NB4 (cell line): ENCODE measurements around the gene PPP1R12B.
A peak's percentile ranks its signal among the peaks of the same experiment; 100 is the strongest.
"Not testable (repeated sequence)": the region's sequence is repeated elsewhere in the genome, so short reads cannot be mapped to it uniquely, and the experiment has no call there.

Experiments used
- DNase-seq: peaks from one replicate; pipeline ENCODE4 v3.0.0; 2010; ENCODE audit warnings: low read depth
- H3K4me3 ChIP-seq: one replicate; pipeline ENCODE4 v1.5.1; 2011; ENCODE audit warnings: mild to moderate bottlenecking, low read depth, low read length, moderate library complexity
- MYC ChIP-seq: IDR thresholded peaks from 2 replicates; pipeline ENCODE4 v1.6.1; 2011; ENCODE audit warnings: low read depth, low read length
- POLR2A ChIP-seq: IDR thresholded peaks from 2 replicates; pipeline ENCODE4 v1.6.1; 2011; ENCODE audit warnings: mild to moderate bottlenecking; ENCODE audit not compliant: insufficient read length; ENCODE audit errors: extremely low read depth
- TF ChIP-seq, protein P1 (sequence below): IDR thresholded peaks from one replicate; pipeline ENCODE4 v1.5.1; 2012; ENCODE audit warnings: low read depth, low read length
- TF ChIP-seq, protein P2 (sequence below): IDR thresholded peaks from 2 replicates; pipeline ENCODE4 v1.6.1; 2011; ENCODE audit warnings: low read depth, low read length

Gene PPP1R12B

DNA sequence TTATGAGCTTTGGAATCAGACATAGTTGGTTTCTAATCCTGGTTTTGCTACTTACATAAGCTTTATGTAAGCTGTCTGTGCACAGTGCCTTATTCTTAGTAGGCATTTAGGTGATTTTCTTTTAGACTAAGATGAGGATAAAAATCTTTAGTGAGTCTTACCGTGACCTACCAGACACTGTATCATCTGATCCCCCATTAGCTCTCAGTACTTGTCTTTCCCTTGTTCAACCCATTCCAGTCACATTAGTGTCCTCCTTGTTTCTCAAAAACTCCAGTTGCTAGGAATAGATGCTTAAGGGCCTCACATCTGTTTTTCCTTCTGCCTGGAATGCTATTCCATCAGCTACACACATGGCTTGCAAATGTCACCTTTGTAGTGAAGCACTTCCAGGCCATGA is 18.8 kb downstream of the PPP1R12B start:
- TF ChIP-seq POLR2A (no peak), MYC (no peak)
- TF ChIP-seq, protein P1, sequence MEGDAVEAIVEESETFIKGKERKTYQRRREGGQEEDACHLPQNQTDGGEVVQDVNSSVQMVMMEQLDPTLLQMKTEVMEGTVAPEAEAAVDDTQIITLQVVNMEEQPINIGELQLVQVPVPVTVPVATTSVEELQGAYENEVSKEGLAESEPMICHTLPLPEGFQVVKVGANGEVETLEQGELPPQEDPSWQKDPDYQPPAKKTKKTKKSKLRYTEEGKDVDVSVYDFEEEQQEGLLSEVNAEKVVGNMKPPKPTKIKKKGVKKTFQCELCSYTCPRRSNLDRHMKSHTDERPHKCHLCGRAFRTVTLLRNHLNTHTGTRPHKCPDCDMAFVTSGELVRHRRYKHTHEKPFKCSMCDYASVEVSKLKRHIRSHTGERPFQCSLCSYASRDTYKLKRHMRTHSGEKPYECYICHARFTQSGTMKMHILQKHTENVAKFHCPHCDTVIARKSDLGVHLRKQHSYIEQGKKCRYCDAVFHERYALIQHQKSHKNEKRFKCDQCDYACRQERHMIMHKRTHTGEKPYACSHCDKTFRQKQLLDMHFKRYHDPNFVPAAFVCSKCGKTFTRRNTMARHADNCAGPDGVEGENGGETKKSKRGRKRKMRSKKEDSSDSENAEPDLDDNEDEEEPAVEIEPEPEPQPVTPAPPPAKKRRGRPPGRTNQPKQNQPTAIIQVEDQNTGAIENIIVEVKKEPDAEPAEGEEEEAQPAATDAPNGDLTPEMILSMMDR, result no peak
- TF ChIP-seq, protein P2, sequence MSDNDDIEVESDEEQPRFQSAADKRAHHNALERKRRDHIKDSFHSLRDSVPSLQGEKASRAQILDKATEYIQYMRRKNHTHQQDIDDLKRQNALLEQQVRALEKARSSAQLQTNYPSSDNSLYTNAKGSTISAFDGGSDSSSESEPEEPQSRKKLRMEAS, result no peak

DNA sequence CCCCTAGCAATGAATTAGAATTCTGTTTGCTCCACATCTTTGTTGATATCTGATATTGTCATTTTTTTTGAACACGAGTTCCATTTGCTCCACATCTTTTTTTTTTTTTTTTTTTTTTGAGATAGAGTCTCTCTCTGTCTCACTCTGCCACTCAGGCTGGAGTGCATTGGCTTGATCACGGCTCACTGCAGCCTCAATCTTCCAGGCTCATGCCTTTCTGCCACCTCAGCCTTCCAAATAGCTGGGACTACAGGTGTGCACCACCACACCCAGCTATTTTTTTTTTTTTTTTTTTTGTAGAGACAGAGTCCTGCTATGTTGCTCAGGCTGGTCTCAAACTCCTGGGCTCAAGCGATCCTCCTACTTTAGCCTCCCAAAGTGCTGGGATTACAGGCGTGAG is 22.4 kb downstream of the PPP1R12B start:
- not testable (repeated sequence) for DNase-seq, H3K4me3 ChIP-seq

More for the DNA sequence above, 18.8 kb downstream of the PPP1R12B start:
- no peak overlapping the region for H3K4me3 ChIP-seq
- DNase-seq, result no peak

DNA sequence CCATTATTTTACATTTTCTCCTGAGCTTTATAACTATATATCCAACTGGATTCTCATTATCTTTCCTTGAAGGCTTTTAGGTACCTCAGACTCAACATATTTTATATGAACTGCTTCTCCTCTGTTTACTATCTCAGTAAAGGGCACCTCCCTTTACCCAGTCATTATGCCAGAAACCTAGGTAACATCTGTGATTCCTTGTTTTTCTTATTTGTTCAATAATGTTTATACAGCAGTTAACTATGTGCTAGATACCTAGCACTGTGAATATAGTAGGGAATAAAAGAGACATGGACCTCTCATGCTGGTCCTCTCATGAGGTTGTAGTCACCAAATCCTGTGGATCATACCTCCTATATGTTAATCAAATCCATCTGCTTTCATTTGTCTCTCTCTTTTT is 25.6 kb downstream of the PPP1R12B start:
- H3K4me3 ChIP-seq, result no peak overlapping the region
- TF ChIP-seq, protein P1, result no peak
- TF ChIP-seq POLR2A, result no peak
- TF ChIP-seq, protein P2, result no peak
- no peak for TF ChIP-seq MYC
- DNase-seq, result no peak

- not testable (repeated sequence) for DNase-seq, H3K4me3 ChIP-seq
Observed at GRCh38 chr1:202375175-202375574, 26.7 kb downstream of the PPP1R12B start.

- TF ChIP-seq POLR2A (no peak), MYC (no peak)
- TF ChIP-seq, protein P1, result no peak
- TF ChIP-seq, protein P2, result no peak
- no peak overlapping the region for H3K4me3 ChIP-seq
- peak; percentile 34 for DNase-seq
Observed at GRCh38 chr1:202376247-202376646, 27.7 kb downstream of the PPP1R12B start.

DNA sequence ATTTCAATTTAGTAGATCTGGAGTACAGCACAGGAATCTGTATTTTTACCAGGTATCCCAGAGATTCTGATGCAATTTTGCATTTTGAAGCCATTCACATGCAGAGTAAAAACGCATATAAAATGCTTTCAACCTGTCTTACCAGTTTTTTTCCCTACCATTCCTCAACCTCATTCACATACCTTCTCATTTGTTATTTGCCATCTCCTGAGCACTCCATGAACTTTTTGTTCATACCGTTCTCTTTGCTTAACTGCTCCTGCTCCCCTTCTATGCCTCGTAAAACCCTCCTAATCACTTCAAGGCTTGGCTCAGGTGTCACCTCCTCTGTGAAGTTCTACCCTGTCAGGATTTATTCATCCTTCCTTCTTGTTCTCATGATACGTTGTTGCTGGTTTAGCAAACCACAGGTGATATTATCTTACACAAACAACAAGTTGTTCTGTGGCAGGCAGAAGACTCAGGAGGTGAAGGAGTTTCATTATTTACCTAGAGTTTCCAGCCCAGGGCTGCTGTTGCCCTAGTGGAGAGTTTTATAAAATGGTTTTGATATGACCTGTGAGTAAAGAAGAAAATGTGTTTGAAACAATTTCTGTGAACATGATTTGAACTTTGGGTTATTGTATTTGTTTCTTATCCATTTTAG is 31.5 kb downstream of the PPP1R12B start:
- not testable (repeated sequence) for H3K4me3 ChIP-seq, DNase-seq

DNA sequence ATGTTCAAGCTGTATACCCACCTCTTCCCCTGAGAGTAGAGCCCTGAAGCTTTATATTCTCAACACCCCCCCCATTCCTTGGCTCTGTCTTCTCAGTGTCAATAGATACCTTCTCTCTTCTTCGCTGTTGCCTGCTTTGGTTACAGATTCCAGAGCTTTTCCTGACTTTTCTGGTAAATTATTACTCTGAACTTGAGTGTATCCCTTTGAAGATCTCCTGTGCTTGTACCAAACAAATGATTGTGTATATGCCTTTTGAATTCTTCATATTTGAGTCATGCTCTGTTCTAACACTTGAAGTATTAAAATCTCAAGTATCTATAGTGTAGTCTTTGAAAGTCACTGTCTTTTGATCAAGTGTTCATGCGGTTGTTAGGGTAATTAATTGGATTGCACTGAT is 32.0 kb downstream of the PPP1R12B start:
- DNase-seq, result not testable (repeated sequence)

DNA sequence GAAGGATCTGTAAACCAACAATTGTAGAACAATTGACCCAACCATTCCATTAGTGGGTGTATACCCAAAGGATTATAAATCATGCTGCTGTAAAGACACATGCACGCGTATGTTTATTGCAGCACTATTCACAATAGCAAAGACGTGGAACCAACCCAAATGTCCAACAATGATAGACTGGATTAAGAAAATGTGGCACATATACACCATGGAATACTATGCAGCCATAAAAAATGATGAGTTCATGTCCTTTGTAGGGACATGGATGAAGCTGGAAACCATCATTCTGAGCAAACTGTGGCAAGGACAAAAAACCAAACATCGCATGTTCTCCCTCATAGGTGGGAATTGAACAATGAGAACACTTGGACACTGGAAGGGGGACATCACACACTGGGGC is 33.4 kb downstream of the PPP1R12B start:
- not testable (repeated sequence) for H3K4me3 ChIP-seq, DNase-seq

More for the DNA sequence above, 32.0 kb downstream of the PPP1R12B start:
- H3K4me3 ChIP-seq, result not testable (repeated sequence)

- DNase-seq, H3K4me3 ChIP-seq: not testable (repeated sequence)
Observed at GRCh38 chr1:202395831-202396230, 47.3 kb downstream of the PPP1R12B start.

DNA sequence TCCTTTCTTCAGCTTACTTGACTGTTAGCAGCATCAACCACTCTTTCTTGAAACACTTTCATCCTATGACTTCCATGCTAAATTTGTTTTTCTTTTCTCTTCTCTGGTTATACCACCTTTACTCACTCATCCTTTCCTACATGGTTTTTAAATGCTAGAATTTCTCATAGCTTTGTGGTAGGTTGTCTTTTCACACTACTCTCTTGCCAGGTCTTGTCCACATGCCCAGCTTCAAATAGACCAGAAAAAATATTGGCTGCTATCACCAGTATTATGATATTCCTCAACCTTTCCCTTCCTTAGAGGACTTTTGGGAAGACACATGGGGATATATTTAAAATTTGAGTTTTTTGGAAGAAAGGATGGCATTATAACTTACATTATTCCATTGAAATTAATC is 48.8 kb downstream of the PPP1R12B start:
- no peak overlapping the region for H3K4me3 ChIP-seq
- DNase-seq, result no peak
- TF ChIP-seq, protein P1, result no peak
- TF ChIP-seq POLR2A (no peak), MYC (no peak)
- TF ChIP-seq, protein P2, result no peak

DNA sequence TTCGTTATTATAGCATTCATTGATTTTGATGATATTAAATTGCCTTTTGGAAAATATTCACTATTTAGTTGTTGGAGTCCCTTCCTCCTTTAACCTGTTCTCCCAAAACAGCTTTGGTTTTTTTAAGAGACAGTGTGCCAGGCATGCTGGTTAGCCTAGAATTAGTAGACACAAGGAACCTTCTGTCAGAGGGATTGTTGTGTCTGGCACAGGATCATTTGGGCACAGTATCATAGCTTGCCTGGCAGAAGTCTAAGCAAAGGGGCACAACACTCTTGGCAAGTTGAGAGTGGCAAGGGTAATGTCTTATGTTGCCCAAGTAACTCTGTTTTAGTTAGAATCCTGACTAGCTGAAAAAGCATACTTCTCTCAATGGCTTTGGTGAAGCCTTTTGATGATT is 49.9 kb downstream of the PPP1R12B start:
- not testable (repeated sequence) for H3K4me3 ChIP-seq, DNase-seq

GRCh38 chr1:202401771-202402170 is 53.3 kb downstream of the PPP1R12B start:
- H3K4me3 ChIP-seq, DNase-seq: not testable (repeated sequence)

- not testable (repeated sequence) for DNase-seq, H3K4me3 ChIP-seq
Observed at GRCh38 chr1:202403381-202403780, 54.9 kb downstream of the PPP1R12B start.
